ENCODE results near the gene HEBP2. TPM values are rescaled to one million over a fixed set of nuclear protein-coding genes. Genes with fewer than 3 reads are reported as not detected.
A peak's percentile ranks its signal among the peaks of the same experiment; 100 is the strongest.

Gene HEBP2
- total and polyA plus RNA-seq, 12 donors = 22.3 to 76.9 (median 49.8) TPM

DNA sequence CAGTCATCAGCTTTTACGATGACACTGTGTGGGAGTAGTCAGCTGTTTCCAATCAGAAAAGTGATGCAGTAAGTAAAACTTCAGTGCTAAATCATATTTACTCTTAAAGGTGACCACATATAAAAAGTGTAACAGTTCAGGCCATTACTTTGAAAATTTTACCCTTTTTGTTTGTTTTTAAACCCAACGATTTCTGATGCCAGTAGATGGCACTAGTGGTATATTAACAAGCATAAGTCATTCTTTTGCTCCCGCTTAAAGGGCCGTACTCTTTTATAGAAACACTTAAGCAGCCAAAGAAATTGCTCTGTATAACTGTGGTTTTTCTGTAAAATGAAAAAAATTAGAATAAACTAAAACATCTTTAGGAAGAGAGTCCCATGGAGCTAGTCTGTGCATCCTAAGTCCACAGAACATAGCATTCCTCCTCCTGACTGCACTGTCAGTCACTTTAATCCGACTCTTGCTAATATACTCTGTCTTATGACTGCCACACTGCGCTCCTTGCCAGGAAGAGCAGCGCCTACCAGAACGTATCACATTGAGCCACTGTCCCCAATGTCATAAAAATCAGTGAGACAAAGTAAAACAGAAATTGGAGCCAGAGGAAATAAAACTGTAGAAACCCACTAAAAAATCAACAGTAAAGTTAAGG is 25.0 kb downstream of the HEBP2 start:
- Histone ChIP-seq H3K9me3 (replicated peaks in 1 of 3) (no peaks in the 10 kb centered on the region), H3K4me3 (no peak overlapping the region), H3K4me1 (replicated peaks in 1 of 2) (no peaks in the 10 kb centered on the region), H3K36me3 (replicated peaks in 1 of 2) (no peaks in the 10 kb centered on the region), H3K27me3 (no peaks in the 10 kb centered on the region), H3K27ac (no peak overlapping the region)
- 40 to 45% (median 43%) methylated on average over 8 of the region's 8 CpGs for WGBS, 4 donors
- TF ChIP-seq, protein P1, sequence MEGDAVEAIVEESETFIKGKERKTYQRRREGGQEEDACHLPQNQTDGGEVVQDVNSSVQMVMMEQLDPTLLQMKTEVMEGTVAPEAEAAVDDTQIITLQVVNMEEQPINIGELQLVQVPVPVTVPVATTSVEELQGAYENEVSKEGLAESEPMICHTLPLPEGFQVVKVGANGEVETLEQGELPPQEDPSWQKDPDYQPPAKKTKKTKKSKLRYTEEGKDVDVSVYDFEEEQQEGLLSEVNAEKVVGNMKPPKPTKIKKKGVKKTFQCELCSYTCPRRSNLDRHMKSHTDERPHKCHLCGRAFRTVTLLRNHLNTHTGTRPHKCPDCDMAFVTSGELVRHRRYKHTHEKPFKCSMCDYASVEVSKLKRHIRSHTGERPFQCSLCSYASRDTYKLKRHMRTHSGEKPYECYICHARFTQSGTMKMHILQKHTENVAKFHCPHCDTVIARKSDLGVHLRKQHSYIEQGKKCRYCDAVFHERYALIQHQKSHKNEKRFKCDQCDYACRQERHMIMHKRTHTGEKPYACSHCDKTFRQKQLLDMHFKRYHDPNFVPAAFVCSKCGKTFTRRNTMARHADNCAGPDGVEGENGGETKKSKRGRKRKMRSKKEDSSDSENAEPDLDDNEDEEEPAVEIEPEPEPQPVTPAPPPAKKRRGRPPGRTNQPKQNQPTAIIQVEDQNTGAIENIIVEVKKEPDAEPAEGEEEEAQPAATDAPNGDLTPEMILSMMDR (IDR thresholded peaks at IDR 0.05) = peak; percentile 29 to 70 (median 62)
- TF ChIP-seq POLR2A (IDR thresholded peaks at IDR 0.05) = no peak
- peak in 1 of 7 donors; percentile 26 for DNase-seq
- intact Hi-C loops (cut with DNase I) = loop anchor here (2.0 to 10.0 kb wide), 5 partner anchors 83 to 336 kb away; no protein-coding TSS in a partner anchor

DNA sequence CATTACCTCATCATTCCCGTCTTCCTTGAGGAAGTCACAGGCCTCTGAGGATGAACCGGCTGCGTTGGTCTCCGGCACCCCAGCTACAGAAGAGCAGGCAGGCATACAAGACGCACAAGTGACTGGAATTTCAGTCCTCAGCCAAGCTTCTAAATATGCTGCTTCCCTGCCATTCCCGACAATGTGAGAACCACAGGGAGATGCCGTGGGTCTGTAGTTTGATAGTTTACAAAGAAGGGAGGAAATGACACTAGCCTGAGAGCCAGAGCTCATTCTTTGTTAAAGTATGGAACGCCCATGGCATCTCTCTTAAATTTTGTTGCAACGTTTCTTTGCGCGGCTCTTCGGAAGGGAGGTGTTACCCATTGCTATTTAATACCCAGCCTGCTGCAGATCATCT is 25.7 kb downstream of the HEBP2 start:
- intact Hi-C loops (cut with DNase I) = loop anchor here (2.0 to 10.0 kb wide), 6 partner anchors 83 to 335 kb away; no protein-coding TSS in a partner anchor
- peaks cover 0 to 2% of the 10 kb centered on the region in 2 donors for H3K4me1 ChIP-seq (replicated peaks in 1 of 2)
- H3K36me3 ChIP-seq (replicated peaks in 1 of 2) = no peaks in the 10 kb centered on the region
- TF ChIP-seq, protein P1 (IDR thresholded peaks at IDR 0.05) = no peak
- no peak overlapping the region for H3K4me3 ChIP-seq
- H3K27me3 ChIP-seq = no peaks in the 10 kb centered on the region
- H3K9me3 ChIP-seq (replicated peaks in 1 of 3) = no peaks in the 10 kb centered on the region
- no peak for DNase-seq
- 80 to 84% (median 82%) methylated on average over 12 of the region's 12 CpGs for WGBS, 4 donors
- H3K27ac ChIP-seq = no peak overlapping the region

DNA sequence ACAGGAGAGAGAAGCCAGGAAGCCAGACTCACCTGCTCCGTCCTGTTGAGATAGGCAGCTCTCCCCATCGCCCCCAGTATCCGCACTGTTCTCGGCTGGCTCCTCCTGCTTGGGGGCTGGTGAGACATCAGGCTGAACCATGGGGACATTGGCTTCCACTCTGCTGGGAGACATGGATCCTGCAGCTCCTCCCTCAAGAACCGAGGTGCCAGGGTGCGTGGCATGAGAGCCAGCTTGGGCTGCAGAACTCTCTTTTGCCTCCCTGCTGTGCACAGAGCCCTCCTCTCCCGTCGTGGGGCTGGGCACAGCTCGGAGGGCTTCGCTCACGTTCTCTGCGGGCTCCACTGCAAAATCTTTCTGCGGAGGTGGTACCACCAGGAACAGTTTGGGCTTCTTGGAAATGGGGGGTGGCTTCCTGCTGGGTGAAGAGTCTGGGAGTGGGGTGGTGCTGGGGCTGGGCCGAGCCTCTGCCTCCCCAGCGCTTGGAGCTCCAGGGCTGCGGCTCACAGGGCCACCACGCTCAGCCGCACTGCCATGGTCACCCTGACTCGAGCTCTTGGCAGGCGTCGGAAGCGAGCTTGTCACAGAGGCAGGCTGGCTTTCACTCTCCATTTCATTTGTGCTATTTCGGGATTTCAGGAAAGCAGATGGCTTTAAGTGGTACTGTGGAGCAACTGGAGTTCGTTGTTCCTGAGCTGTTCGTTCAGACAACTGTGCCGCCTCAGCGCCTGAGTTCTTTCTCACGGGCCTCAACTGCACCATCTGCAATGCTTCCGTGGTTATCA is 26.5 kb downstream of the HEBP2 start:
- H3K27me3 ChIP-seq = no peaks in the 10 kb centered on the region
- no peak for DNase-seq
- H3K4me1 ChIP-seq (replicated peaks in 1 of 2) = peaks cover 0 to 5% of the 10 kb centered on the region in 2 donors
- no peaks in the 10 kb centered on the region for H3K36me3 ChIP-seq (replicated peaks in 1 of 2)
- H3K4me3 ChIP-seq = no peak overlapping the region
- intact Hi-C loops (cut with DNase I) = loop anchor here in 1 of 2 donors (2.0 kb wide), 1 partner anchor 160 kb away; no protein-coding TSS in a partner anchor
- no peak overlapping the region for H3K27ac ChIP-seq
- no peak for TF ChIP-seq POLR2A (IDR thresholded peaks at IDR 0.05)
- TF ChIP-seq, protein P1 (IDR thresholded peaks at IDR 0.05) = no peak
- no peaks in the 10 kb centered on the region for H3K9me3 ChIP-seq (replicated peaks in 1 of 3)
- WGBS, 4 donors = 82 to 93% (median 89%) methylated on average over 20 to 29 of the region's 29 CpGs

DNA sequence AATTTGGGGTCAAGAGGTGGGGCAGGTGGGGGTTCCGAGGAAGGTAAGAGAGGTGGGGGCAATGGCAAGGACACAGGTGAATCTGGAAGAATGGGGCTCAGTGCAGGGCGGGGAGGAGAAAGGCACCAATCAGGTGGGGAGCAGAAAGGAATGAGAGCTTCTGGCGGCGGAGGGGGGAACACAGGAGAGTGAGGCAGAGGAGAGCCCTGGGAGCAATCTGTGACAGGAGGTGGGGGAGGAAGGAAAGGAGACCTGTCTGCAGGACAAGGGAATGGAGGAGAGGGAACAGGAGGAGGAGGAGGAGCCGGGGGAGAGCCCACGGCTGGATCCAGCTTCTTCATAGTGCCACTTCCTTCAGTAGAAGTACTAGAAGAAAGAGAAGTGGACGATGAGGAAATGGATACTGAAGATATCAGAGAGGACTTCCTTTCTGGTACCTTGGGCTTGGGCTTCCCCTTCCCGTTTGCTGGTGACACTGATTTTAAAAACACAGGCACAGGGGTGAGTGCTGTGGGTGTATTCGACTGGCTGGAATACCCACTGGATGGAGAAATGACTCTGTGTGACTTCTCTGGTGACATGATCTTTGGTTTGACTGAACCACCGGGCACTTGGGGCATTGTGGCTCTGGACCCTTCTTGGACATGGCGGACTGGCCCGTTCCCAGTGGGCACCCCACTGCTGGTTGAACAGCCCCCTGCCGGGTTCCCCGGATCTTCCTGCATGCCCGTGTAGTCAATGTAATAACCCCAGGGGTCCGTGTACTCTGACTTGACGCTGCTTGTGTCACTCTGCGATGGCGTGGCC is 27.4 kb downstream of the HEBP2 start:
- no peaks in the 10 kb centered on the region for H3K36me3 ChIP-seq (replicated peaks in 1 of 2)
- intact Hi-C loops (cut with DNase I) = loop anchor here in 1 of 2 donors (2.0 kb wide), 1 partner anchor 159 kb away; no protein-coding TSS in a partner anchor
- no peak overlapping the region for H3K4me3 ChIP-seq
- no peak for TF ChIP-seq POLR2A (IDR thresholded peaks at IDR 0.05)
- TF ChIP-seq, protein P1 (IDR thresholded peaks at IDR 0.05) = no peak
- H3K27me3 ChIP-seq = no peaks in the 10 kb centered on the region
- no peaks in the 10 kb centered on the region for H3K9me3 ChIP-seq (replicated peaks in 1 of 3)
- WGBS, 4 donors = 76 to 86% (median 80%) methylated on average over 10 to 19 of the region's 19 CpGs
- no peak overlapping the region for H3K27ac ChIP-seq
- DNase-seq = peak in 1 of 7 donors; percentile 16
- H3K4me1 ChIP-seq (replicated peaks in 1 of 2) = peaks cover 0 to 5% of the 10 kb centered on the region in 2 donors
